Measurements from ENCODE around the gene TSPO2. TPM values are rescaled to one million over a fixed set of nuclear protein-coding genes. Genes with fewer than 3 reads are reported as not detected.

The TSPO2 gene
- total and polyA plus RNA-seq, 9 of the 15 experiments (the other 6 are each of a cell fraction or from before 2014, with no cell fraction given), result not detected

DNA sequence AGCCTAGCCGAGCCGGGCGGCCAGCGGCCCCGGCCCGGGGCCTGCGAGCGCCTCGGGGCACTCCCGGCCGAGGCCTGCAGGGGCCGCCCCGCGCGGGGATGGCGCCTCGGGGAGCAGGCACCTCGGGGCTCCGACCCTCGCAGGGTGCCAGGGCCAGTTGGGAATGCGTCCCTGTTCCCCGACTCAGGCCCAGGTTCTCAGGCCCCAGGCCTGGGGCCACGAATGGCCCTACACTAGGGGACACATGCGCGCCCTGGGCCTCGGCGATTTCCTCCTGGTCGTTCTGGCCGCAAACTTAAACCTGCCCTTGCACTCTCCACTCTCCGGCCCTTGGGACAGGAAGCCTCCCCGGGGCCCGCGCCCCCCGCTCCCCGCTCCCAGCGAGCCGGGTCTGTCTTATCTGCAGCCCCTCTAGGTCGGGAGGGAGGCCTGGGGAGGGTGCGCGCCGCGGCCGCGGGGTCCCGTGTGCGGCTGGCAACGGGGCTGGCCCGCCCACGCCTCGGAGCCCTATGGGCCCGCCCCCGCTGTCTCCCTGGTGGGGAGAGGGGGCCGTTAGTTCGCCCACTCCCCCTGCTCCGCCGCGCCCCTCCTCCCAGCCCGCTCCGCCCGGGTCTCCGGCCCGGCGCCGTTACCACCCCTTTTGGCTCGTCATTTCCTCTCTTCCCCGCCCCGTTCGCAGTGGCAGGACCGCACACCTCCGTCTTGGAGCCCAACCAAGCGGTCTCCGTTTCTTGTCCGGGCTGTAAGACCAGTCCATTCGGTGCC lies 31.1 kb downstream of the TSPO2 start (continued):
- TF ChIP-seq SRSF7 (optimal IDR thresholded peaks at IDR 0.05; ENCODE audit: low read depth, low read length) (no peak), CHCHD3 (CRISPR knock-in tag; IDR thresholded peaks at IDR 0.05) (0 out of 2 replicates have a peak, but pooled peaks have one; percentile 6), MBD2 (IDR thresholded peaks at IDR 0.05; ENCODE audit: borderline replicate concordance, low read depth) (no peak; the same call in 1 of the 2 replicates), MTA3 (IDR thresholded peaks at IDR 0.05; ENCODE audit: borderline replicate concordance) (peak; percentile 42; the same call in 1 of the 2 replicates), FOXM1 (IDR thresholded peaks at IDR 0.05; ENCODE audit: low read depth) (no peak), FOXM1 (CRISPR knock-in tag; IDR thresholded peaks at IDR 0.05; ENCODE audit: low read depth) (no peak), ZZZ3 (IDR thresholded peaks at IDR 0.05) (no peak), ZNF583 (CRISPR knock-in tag; IDR thresholded peaks at IDR 0.05) (0 out of 2 replicates have a peak, but pooled peaks have one; percentile 58), KDM1A (IDR thresholded peaks at IDR 0.05) (no peak), MED1 (CRISPR knock-in tag; IDR thresholded peaks at IDR 0.05; ENCODE audit: borderline replicate concordance) (no peak)
- TF ChIP-seq, protein P1, sequence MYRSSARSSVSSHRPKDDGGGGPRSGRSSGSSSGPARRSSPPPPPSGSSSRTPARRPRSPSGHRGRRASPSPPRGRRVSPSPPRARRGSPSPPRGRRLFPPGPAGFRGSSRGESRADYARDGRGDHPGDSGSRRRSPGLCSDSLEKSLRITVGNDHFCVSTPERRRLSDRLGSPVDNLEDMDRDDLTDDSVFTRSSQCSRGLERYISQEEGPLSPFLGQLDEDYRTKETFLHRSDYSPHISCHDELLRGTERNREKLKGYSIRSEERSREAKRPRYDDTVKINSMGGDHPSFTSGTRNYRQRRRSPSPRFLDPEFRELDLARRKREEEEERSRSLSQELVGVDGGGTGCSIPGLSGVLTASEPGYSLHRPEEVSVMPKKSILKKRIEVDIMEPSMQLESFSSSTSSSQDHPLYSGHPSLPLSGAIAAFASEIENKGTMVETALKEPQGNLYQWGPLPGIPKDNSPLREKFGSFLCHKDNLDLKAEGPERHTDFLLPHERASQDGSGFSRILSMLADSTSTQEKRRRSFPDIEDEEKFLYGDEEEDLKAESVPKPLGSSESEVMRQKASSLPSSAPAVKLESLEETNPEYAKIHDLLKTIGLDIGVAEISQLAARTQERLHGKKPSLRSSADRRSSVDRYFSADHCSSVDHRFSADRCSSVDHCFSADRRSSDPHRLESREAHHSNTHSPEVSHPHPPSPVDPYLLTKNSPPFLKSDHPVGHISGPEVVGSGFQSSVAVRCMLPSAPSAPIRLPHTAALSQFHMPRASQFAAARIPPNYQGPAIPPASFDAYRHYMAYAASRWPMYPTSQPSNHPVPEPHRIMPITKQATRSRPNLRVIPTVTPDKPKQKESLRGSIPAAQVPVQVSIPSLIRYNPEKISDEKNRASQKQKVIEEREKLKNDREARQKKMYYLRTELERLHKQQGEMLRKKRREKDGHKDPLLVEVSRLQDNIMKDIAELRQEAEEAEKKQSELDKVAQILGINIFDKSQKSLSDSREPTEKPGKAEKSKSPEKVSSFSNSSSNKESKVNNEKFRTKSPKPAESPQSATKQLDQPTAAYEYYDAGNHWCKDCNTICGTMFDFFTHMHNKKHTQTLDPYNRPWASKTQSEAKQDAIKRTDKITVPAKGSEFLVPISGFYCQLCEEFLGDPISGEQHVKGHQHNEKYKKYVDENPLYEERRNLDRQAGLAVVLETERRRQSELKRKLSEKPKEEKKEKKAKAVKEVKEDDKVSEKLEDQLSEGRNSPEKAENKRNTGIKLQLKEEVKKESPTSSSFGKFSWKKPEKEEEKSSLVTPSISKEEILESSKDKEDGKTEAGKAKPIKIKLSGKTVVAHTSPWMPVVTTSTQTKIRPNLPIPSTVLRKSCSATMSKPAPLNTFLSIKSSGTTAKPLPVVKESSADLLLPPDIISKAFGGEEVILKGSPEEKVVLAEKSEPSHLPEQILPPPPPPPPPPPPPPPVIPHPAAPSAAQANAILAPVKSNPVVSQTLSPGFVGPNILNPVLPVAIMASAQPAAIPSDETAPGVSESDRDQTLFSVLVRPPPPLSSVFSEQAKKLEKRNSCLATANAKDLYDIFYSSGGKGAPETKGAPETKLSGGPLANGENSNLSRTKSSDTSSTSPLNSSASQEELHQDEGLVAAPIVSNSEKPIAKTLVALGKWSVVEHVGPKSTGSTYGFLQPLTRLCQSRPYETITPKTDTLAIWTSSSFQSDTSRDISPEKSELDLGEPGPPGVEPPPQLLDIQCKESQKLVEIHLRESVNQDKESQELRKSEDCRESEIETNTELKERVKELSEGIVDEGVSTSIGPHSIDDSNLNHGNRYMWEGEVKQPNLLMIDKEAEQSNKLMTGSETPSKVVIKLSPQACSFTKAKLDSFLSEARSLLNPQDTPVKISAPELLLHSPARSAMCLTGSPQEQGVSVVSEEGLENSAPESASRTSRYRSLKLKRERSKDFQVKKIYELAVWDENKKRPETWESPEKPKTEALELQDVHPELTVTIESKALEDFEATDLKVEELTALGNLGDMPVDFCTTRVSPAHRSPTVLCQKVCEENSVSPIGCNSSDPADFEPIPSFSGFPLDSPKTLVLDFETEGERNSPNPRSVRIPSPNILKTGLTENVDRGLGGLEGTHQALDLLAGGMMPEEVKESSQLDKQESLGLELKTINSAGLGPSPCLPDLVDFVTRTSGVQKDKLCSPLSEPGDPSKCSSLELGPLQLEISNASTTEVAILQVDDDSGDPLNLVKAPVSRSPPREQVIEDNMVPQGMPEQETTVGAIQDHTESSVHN (IDR thresholded peaks at IDR 0.05; ENCODE audit: borderline replicate concordance in 1 of 2, low read depth in 1 of 2), result no peak
- TF ChIP-seq, protein P2, sequence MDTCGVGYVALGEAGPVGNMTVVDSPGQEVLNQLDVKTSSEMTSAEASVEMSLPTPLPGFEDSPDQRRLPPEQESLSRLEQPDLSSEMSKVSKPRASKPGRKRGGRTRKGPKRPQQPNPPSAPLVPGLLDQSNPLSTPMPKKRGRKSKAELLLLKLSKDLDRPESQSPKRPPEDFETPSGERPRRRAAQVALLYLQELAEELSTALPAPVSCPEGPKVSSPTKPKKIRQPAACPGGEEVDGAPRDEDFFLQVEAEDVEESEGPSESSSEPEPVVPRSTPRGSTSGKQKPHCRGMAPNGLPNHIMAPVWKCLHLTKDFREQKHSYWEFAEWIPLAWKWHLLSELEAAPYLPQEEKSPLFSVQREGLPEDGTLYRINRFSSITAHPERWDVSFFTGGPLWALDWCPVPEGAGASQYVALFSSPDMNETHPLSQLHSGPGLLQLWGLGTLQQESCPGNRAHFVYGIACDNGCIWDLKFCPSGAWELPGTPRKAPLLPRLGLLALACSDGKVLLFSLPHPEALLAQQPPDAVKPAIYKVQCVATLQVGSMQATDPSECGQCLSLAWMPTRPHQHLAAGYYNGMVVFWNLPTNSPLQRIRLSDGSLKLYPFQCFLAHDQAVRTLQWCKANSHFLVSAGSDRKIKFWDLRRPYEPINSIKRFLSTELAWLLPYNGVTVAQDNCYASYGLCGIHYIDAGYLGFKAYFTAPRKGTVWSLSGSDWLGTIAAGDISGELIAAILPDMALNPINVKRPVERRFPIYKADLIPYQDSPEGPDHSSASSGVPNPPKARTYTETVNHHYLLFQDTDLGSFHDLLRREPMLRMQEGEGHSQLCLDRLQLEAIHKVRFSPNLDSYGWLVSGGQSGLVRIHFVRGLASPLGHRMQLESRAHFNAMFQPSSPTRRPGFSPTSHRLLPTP (IDR thresholded peaks at IDR 0.05; ENCODE audit: borderline replicate concordance, extremely low read depth, insufficient read length), result no peak
- TF ChIP-seq, protein P3, sequence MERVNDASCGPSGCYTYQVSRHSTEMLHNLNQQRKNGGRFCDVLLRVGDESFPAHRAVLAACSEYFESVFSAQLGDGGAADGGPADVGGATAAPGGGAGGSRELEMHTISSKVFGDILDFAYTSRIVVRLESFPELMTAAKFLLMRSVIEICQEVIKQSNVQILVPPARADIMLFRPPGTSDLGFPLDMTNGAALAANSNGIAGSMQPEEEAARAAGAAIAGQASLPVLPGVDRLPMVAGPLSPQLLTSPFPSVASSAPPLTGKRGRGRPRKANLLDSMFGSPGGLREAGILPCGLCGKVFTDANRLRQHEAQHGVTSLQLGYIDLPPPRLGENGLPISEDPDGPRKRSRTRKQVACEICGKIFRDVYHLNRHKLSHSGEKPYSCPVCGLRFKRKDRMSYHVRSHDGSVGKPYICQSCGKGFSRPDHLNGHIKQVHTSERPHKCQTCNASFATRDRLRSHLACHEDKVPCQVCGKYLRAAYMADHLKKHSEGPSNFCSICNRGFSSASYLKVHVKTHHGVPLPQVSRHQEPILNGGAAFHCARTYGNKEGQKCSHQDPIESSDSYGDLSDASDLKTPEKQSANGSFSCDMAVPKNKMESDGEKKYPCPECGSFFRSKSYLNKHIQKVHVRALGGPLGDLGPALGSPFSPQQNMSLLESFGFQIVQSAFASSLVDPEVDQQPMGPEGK (CRISPR knock-in tag; IDR thresholded peaks at IDR 0.05; ENCODE audit: borderline replicate concordance), result no peak

Measured in K562 (cell line).